KBM-7 (cell line): Measurements from ENCODE around the gene BAAT.
"Not testable (repeated sequence)": the region's sequence is repeated elsewhere in the genome, so short reads cannot be mapped to it uniquely, and the experiment has no call there.

Experiments
- DNase-seq: peaks from one replicate; pipeline ENCODE4 v3.0.0-alpha.2; 2015
- in situ Hi-C: fragments of 300-500 bp; cut with MboI; formaldehyde crosslinking; loops from 2 replicates; pipeline ENCODE4 v1.14.3; 2020; ENCODE audit warnings: low sequenced_read_pairs, low pct_unique_long_range_greater_than_20kb, mixed read lengths

The BAAT gene

GRCh38 chr9:101384873-101385536, at the start of gene BAAT:
Gene BAAT (minus strand): TSS chr9:101385006. CDS start chr9:101371404, 13,602 bp downstream.
- DNase-seq, in situ Hi-C loops: not testable (repeated sequence)

GRCh38 chr9:101433229-101433628, 48.4 kb upstream of the BAAT start:
- no peak for DNase-seq
- in situ Hi-C loops, result no loop called here

GRCh38 chr9:101432740-101433139, 47.9 kb upstream of the BAAT start:
- in situ Hi-C loops, result no loop called here
- DNase-seq, result no peak

DNA sequence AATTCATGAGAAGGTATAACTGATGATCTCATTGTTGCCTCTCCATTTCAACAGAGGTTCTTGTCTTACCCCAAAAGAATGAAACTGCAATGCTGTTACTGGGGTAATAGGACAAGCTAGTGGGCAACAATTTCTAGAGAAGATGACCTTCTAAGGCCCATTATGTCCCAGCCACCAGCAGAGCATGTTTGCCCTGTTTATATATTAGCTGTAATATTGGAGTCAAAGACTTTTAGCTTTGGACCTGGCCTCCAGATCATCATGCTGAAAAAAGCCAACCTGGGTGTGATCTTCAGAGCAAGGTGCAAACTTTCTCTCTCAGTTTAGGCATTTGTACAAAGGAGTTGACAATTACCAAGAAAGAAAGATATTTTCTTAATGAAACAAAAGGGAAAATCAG, 47.4 kb upstream of the BAAT start:
- DNase-seq, result no peak
- in situ Hi-C loops, result no loop called here

GRCh38 chr9:101429736-101430135, 44.9 kb upstream of the BAAT start:
- no peak for DNase-seq
- in situ Hi-C loops, result no loop called here

GRCh38 chr9:101428909-101429308, 44.1 kb upstream of the BAAT start:
- in situ Hi-C loops, result no loop called here

GRCh38 chr9:101427957-101428655, 43.3 kb upstream of the BAAT start:
- in situ Hi-C loops, result no loop called here
- DNase-seq, result no peak

More at GRCh38 chr9:101428909-101429308, 44.1 kb upstream of the BAAT start:
- DNase-seq, result no peak

- DNase-seq, result no peak
- in situ Hi-C loops, result no loop called here
Observed at GRCh38 chr9:101427358-101427757, 42.6 kb upstream of the BAAT start.

DNA sequence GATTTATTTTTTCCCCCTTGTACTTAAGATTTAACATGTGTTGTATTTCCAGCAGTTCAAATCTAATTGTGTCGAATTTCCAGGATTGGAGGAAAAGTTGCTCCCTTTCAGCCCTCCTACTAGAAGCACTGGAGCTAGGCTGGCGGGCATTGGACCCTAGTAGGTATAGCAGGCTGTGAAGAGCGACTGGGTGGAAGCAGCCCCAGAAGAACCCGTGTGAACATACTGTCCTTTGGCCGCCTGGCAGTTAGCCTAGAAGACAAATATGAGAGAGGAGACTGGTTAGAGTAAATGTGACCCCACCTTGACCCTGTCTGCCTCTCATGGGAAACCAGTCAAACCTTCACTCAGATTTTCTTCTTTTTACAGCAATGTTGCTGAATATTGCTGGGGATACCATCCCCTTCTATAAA, 36.9 kb upstream of the BAAT start:
- no peak for DNase-seq
- in situ Hi-C loops, result no loop called here

DNA sequence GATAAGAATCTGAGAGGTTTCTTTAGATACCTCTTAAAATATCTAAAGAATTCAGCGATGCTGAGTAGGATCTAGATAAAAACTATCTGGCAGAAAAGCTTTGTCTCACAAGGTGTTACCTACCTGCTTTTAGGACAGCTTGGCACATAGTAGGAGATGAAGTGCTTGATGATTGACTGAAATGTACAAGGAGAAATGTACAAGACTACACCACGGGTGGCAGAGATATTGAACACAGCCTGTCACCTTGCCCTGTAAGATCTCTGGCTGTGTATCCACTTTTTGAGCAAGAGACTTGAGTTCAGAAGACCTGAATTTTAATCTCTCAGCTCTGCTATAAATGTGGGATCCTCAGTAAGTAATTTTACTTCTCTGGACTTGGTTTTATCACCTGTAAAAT, 35.1 kb upstream of the BAAT start:
- in situ Hi-C loops, result no loop called here
- DNase-seq, result no peak

- in situ Hi-C loops, result no loop called here
- DNase-seq, result no peak
Observed at GRCh38 chr9:101418518-101419430, 34.0 kb upstream of the BAAT start.

DNA sequence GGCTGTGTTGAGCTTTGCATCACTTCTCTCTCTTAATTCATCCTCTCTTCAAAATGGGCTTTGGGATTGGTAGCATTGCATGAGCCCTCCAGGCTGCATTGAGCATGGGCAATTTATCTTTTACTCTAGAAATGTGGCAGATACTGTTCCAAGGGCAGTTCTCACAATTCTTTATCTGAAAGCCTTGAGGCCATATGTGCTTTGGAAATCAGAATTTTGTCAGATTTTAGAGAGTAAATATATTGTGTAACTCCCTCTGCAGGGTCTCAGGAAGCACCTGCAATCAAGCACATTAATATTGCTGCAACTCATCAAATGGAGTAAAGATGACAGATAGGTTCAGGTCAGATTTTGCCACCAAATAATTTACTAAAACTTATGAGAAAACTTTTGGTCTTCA, 33.2 kb upstream of the BAAT start:
- in situ Hi-C loops, result no loop called here
- DNase-seq, result no peak

DNA sequence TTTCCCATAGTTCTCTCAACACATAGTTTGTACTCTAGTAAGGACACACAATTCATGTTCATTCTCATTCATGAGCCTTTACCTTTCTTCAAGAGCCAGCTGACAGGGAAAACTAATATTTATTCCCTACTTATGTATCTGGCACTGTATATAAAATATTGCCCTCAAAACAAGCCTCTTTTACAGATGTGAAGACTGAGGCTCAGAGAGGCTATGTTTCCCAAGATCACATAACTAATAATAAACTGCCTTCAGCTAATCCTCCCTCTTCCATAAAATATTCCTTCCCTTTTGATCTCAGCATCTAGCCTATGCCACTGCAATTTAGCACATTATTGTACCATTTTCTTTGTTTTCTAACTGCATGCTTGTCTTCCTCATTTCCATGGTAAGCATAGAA, 32.6 kb upstream of the BAAT start:
- in situ Hi-C loops, result no loop called here
- DNase-seq, result no peak

DNA sequence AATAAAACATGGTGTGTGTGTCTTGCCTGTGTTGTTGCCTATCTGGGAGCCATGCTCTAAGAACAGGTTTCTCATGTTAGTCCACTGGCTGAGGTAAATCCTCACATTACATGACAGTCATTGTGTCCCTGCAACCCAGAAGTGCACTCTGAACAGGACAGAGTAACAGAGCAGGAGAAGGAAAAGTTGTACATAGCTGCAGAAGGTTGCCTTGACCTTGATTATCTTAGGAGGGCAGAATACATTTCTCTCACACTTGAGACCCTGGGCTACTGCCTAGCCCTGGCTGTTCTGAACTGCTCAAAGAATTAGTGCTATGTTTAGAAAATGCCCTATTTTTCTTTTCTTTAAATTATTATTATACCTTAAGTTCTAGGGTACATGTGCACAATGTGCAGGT, 30.8 kb upstream of the BAAT start:
- in situ Hi-C loops, result no loop called here
- DNase-seq, result no peak

- DNase-seq, result no peak
- in situ Hi-C loops, result no loop called here
Observed at GRCh38 chr9:101414839-101415238, 30.0 kb upstream of the BAAT start.

DNA sequence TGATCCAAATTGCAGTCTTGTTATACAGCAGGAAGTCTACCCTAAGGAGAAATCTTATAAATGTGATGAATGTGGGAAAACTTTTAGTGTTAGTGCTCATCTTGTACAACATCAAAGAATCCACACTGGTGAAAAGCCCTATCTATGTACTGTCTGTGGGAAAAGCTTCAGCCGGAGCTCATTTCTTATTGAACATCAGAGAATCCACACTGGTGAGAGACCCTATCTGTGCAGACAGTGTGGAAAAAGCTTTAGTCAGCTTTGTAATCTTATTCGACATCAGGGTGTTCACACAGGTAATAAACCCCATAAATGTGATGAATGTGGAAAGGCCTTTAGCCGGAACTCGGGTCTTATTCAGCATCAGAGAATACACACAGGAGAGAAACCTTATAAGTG, 24.3 kb upstream of the BAAT start:
- in situ Hi-C loops, result no loop called here
- no peak for DNase-seq

DNA sequence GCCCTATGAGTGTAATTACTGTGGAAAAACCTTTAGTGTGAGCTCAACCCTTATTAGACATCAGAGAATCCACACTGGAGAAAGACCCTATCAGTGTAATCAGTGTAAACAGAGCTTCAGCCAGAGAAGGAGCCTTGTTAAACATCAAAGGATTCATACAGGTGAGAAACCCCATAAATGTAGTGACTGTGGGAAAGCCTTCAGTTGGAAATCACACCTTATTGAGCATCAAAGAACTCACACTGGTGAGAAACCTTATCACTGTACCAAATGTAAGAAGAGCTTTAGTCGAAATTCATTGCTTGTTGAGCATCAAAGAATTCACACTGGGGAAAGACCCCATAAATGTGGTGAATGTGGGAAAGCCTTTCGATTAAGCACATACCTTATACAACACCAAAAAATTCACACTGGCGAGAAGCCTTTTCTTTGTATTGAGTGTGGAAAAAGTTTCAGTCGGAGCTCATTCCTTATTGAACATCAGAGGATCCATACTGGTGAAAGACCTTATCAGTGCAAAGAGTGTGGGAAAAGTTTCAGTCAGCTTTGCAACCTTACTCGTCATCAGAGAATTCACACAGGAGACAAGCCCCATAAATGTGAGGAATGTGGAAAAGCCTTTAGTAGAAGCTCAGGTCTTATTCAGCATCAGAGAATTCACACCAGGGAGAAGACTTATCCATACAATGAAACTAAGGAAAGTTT, 23.7 kb upstream of the BAAT start:
- DNase-seq, result peak; percentile 15
- in situ Hi-C loops, result no loop called here

- in situ Hi-C loops, result no loop called here
- DNase-seq, result peak; percentile 55
Observed at GRCh38 chr9:101403516-101404285, 18.9 kb upstream of the BAAT start.

GRCh38 chr9:101400120-101400519, 15.3 kb upstream of the BAAT start:
- in situ Hi-C loops, result no loop called here
- peak; percentile 65 for DNase-seq
